Rectal smooth muscle tissue (tissue), 1 donor: ENCODE results near the gene SLC7A9.

Source experiments
- H3K27ac ChIP-seq: one replicate; pipeline ENCODE4 v1.7.0; 2013; ENCODE audit warnings: low read depth, low read length, inconsistent platforms
- H3K27me3 ChIP-seq: one replicate; pipeline ENCODE4 v1.7.0; 2013; ENCODE audit warnings: low read length; ENCODE audit not compliant: control insufficient read depth, insufficient read depth
- H3K36me3 ChIP-seq: one replicate; pipeline ENCODE4 v1.7.0; 2013; ENCODE audit warnings: low read length; ENCODE audit not compliant: control insufficient read depth, insufficient read depth
- H3K4me1 ChIP-seq: one replicate; pipeline ENCODE4 v1.7.0; 2013; ENCODE audit warnings: low read length; ENCODE audit not compliant: control insufficient read depth, insufficient read depth
- H3K4me3 ChIP-seq: one replicate; pipeline ENCODE4 v1.7.0; 2013; ENCODE audit warnings: low read length
- H3K9ac ChIP-seq: one replicate; pipeline ENCODE4 v1.7.0; 2013; ENCODE audit warnings: low read length

The SLC7A9 gene

GRCh38 chr19:32817569-32818476, 51.7 kb downstream of the SLC7A9 start:
- Histone ChIP-seq H3K9ac (no peak overlapping the region), H3K4me1 (no peaks in the 10 kb centered on the region), H3K36me3 (no peaks in the 10 kb centered on the region), H3K27ac (no peak overlapping the region), H3K4me3 (no peak overlapping the region), H3K27me3 (no peaks in the 10 kb centered on the region)

GRCh38 chr19:32816555-32817099, 52.9 kb downstream of the SLC7A9 start:
- Histone ChIP-seq H3K9ac (no peak overlapping the region), H3K27me3 (no peaks in the 10 kb centered on the region), H3K4me3 (no peak overlapping the region), H3K4me1 (no peaks in the 10 kb centered on the region), H3K36me3 (no peaks in the 10 kb centered on the region), H3K27ac (no peak overlapping the region)

DNA sequence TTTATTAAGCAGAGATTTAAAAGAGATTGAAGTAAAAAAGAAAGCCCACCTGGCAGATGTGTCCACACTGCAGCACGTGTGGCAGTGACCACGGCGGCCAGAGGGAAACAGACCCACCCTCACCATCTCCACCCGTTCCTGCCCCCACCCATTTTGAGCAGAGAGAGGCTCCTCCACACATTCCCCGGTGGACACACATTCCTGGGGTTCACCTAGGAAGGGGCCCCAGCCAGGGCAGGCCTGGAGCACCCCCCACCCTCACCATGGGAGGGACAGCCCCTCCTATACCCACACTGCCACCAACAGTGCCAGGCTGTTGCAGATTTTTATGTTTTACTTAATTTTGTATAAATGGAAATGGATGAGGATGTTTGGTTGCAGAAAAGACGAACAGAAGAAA, 54.9 kb downstream of the SLC7A9 start:
- Histone ChIP-seq H3K36me3 (no peaks in the 10 kb centered on the region), H3K4me1 (no peaks in the 10 kb centered on the region), H3K9ac (no peak overlapping the region), H3K27ac (no peak overlapping the region), H3K27me3 (peaks cover 2% of the 10 kb centered on the region), H3K4me3 (no peak overlapping the region)

DNA sequence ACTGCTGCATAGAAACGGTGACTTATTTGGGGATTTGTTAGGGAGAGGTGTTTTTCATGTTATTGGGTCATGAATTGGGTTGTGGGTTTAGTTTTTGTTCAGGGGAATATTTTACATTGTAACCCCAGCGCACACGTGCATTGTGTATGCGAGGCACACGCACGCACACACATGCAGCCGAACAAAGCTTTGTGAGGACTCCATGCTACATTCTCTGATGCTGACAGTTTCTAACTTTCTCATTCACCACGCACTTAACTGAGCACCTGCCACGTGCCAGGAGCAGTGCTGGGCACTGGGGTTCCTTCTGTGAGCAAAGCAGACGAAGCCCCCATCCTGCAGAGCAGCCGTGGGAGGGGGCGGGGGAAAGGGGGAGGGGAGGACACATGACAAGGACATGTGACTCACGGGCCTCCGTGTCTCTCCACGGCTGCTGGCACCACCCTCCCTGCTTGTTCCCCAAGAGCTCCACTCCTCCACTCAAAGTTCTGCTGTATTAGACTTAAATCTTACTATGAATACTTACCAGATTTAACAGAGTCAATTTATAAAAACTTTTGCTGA, 55.6 kb downstream of the SLC7A9 start:
- Histone ChIP-seq H3K27ac (no peak overlapping the region), H3K9ac (no peak overlapping the region), H3K27me3 (peaks cover 2% of the 10 kb centered on the region), H3K4me3 (no peak overlapping the region), H3K4me1 (no peaks in the 10 kb centered on the region), H3K36me3 (no peaks in the 10 kb centered on the region)

GRCh38 chr19:32812571-32812970, 57.0 kb downstream of the SLC7A9 start:
- H3K4me3 ChIP-seq: no peak overlapping the region
- no peak overlapping the region for H3K9ac ChIP-seq
- no peaks in the 10 kb centered on the region for H3K4me1 ChIP-seq
- H3K27ac ChIP-seq: no peak overlapping the region
- peaks cover 2% of the 10 kb centered on the region for H3K27me3 ChIP-seq
- H3K36me3 ChIP-seq: no peaks in the 10 kb centered on the region

DNA sequence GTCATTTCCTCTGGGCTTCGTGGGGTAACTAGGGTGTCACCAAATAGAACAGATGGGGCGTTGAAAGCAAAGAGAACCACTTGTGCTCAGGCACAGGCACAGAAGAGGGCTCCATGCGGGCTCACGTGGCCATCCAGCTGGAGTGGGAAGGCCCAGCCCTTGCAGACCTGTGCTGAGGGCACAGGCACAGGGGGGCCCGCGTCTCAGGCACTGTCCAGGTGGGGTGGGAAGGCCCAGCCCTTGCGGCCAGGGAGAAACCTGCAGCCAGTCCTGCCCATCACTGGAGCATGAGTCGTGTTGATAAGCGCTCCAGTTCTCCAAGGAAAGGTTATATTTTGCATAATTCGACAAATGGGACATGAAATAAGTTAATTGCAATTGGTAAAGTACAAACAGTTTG, 57.5 kb downstream of the SLC7A9 start:
- Histone ChIP-seq H3K27ac (no peak overlapping the region), H3K36me3 (no peaks in the 10 kb centered on the region)

DNA sequence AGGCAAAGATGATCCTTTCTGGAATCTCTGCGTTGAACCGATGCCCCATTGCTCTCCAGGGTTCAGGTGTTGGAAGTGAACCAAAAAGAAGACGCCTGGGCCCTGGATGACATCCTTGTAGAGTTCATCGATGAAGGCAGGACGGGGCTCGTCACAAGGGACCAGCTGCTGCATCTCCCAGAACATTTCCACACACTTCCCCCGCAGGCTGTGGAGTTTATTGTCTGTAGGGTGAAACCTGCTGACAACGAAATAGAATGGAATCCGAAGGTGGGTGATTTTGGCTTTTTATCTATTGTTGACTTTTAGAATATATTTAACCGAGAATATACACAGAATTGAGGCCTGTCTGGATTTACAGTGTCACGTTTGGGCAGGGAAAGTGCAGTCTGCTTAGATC, 58.4 kb downstream of the SLC7A9 start:
- H3K27ac ChIP-seq: no peak overlapping the region
- no peaks in the 10 kb centered on the region for H3K36me3 ChIP-seq

More for the DNA sequence above, 57.5 kb downstream of the SLC7A9 start:
- peaks cover 2% of the 10 kb centered on the region for H3K27me3 ChIP-seq
- no peak overlapping the region for H3K4me3 ChIP-seq
- H3K4me1 ChIP-seq: no peaks in the 10 kb centered on the region
- H3K9ac ChIP-seq: no peak overlapping the region

DNA sequence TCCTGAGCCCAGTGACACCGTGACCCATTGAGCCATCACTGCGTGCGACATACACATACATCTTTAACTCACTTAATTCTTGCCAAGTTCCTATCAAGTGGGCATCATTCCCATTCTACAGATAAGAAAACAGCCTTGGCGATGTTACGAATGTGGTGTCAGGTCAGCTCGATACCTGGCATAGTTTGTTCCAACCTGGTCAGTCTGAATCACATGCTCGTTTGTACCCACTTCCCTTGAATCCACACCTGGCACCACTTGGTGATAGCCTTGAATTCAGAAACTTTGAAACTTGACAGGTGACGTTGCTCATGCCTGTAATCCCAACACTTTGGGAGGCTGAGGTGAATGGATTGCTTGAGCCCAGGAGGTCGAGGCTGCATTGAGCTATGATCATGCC, 59.1 kb downstream of the SLC7A9 start:
- H3K36me3 ChIP-seq: no peaks in the 10 kb centered on the region
- no peak overlapping the region for H3K9ac ChIP-seq
- H3K4me1 ChIP-seq: no peaks in the 10 kb centered on the region
- no peak overlapping the region for H3K27ac ChIP-seq
- no peak overlapping the region for H3K4me3 ChIP-seq
- H3K27me3 ChIP-seq: peaks cover 2% of the 10 kb centered on the region

More for the DNA sequence above, 58.4 kb downstream of the SLC7A9 start:
- peaks cover 2% of the 10 kb centered on the region for H3K27me3 ChIP-seq
- no peaks in the 10 kb centered on the region for H3K4me1 ChIP-seq
- no peak overlapping the region for H3K4me3 ChIP-seq
- no peak overlapping the region for H3K9ac ChIP-seq

- Histone ChIP-seq H3K4me1 (no peaks in the 10 kb centered on the region), H3K27me3 (peaks cover 2% of the 10 kb centered on the region)
Measured at GRCh38 chr19:32809754-32810153, 59.8 kb downstream of the SLC7A9 start.

GRCh38 chr19:32809254-32809653, 60.3 kb downstream of the SLC7A9 start:
- H3K36me3 ChIP-seq: no peaks in the 10 kb centered on the region
- H3K27ac ChIP-seq: no peak overlapping the region
- H3K27me3 ChIP-seq: peaks cover 2% of the 10 kb centered on the region
- H3K4me1 ChIP-seq: no peaks in the 10 kb centered on the region
- H3K4me3 ChIP-seq: no peak overlapping the region
- no peak overlapping the region for H3K9ac ChIP-seq

More at GRCh38 chr19:32809754-32810153, 59.8 kb downstream of the SLC7A9 start:
- Histone ChIP-seq H3K27ac (no peak overlapping the region), H3K9ac (no peak overlapping the region), H3K36me3 (no peaks in the 10 kb centered on the region), H3K4me3 (no peak overlapping the region)

GRCh38 chr19:32808236-32808635, 61.3 kb downstream of the SLC7A9 start:
- H3K27me3 ChIP-seq: peaks cover 2% of the 10 kb centered on the region
- no peak overlapping the region for H3K9ac ChIP-seq
- H3K27ac ChIP-seq: no peak overlapping the region
- H3K36me3 ChIP-seq: no peaks in the 10 kb centered on the region
- no peak overlapping the region for H3K4me3 ChIP-seq
- no peaks in the 10 kb centered on the region for H3K4me1 ChIP-seq

DNA sequence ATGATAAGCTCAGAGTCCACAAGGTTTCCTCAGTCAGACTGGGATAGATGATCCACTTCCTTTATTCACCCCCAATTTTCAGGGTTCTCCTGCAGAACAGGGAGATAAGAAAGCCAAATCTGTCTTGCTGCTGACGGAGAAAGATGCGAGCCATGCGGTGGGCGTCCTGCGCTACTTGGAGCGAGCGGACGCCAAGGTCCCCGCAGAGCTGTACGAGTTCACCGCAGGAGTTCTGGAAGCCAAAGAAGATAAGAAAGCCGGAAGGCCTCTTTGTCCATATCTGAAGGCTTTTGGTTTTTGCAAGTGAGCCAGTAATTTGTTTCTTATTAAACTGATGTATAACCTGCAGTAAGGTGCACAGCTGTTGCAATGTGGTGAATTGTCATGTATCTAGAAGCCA, 66.7 kb downstream of the SLC7A9 start:
- Histone ChIP-seq H3K36me3 (no peaks in the 10 kb centered on the region), H3K4me3 (no peak overlapping the region), H3K27ac (no peak overlapping the region), H3K9ac (no peak overlapping the region), H3K4me1 (no peaks in the 10 kb centered on the region), H3K27me3 (no peaks in the 10 kb centered on the region)
